ENCODE measurements around the gene SYDE1. TPM values are rescaled to one million over a fixed set of nuclear protein-coding genes. Genes with fewer than 3 reads are reported as not detected.
A peak's percentile ranks its signal among the peaks of the same experiment; 100 is the strongest.

SYDE1 gene
- total and polyA plus RNA-seq, 12 donors: 9.4 to 17.1 (median 12.8) TPM

DNA sequence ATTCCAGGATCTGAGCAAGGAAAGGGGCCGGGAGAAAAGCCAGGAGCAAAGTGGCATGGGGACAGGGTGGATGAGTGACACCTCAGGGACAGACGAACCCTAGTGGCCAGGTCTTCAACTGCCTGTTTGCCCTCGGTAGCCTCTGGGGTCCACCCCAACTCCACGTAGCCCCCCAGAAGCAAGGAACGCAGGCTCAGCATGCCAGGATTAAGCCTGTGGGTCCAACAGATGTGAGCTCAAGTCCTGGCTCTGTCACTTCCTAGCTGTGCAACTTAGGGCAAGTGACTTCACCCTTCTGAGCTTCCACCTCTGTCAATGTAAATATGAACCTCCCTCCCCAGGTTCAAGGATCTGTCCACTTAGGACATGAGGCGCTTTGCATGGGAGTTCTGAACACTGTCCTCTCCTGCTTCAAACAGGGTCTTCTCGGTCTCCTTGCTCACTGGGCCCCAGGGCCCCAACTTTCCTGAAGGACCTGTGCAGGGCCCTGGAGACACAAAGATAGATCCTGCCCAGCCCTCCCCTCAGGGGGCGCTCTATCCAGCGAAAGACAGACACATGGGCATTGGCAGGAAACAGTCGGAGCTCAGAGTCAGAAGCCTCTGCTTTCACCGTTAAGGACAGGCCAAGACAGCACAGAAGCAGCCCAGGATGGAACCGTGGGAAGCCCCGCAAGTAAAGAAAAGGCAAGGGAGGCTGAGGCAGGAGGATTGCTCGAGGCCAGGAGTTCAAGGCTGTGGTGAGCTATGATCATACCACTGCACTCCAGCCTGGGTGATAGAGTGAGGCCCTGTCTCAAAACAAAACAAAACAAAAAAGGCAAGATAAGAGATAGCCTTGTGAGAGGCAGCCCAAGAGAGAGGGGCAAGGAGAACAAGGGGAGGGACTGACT lies 13.2 kb downstream of the SYDE1 start:
- Histone ChIP-seq H3K4me3 (no peak overlapping the region), H3K27me3 (no peaks in the 10 kb centered on the region), H3K27ac (no peak overlapping the region), H3K36me3 (peaks cover 0 to 81% (median 61%) of the 10 kb centered on the region in 9 donors), H3K4me1 (peaks cover 3 to 39% (median 26%) of the 10 kb centered on the region in 9 donors), H3K9me3 (no peaks in the 10 kb centered on the region)
- intact Hi-C loops (cut with DNase I): no loop called here
- DNase-seq (no peak), ATAC-seq (no peak)
- 89 to 94% methylated on average over 14 of the region's 14 CpGs for WGBS, 2 donors
- TF ChIP-seq, protein P1, sequence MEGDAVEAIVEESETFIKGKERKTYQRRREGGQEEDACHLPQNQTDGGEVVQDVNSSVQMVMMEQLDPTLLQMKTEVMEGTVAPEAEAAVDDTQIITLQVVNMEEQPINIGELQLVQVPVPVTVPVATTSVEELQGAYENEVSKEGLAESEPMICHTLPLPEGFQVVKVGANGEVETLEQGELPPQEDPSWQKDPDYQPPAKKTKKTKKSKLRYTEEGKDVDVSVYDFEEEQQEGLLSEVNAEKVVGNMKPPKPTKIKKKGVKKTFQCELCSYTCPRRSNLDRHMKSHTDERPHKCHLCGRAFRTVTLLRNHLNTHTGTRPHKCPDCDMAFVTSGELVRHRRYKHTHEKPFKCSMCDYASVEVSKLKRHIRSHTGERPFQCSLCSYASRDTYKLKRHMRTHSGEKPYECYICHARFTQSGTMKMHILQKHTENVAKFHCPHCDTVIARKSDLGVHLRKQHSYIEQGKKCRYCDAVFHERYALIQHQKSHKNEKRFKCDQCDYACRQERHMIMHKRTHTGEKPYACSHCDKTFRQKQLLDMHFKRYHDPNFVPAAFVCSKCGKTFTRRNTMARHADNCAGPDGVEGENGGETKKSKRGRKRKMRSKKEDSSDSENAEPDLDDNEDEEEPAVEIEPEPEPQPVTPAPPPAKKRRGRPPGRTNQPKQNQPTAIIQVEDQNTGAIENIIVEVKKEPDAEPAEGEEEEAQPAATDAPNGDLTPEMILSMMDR (IDR thresholded peaks at IDR 0.05): no peak

DNA sequence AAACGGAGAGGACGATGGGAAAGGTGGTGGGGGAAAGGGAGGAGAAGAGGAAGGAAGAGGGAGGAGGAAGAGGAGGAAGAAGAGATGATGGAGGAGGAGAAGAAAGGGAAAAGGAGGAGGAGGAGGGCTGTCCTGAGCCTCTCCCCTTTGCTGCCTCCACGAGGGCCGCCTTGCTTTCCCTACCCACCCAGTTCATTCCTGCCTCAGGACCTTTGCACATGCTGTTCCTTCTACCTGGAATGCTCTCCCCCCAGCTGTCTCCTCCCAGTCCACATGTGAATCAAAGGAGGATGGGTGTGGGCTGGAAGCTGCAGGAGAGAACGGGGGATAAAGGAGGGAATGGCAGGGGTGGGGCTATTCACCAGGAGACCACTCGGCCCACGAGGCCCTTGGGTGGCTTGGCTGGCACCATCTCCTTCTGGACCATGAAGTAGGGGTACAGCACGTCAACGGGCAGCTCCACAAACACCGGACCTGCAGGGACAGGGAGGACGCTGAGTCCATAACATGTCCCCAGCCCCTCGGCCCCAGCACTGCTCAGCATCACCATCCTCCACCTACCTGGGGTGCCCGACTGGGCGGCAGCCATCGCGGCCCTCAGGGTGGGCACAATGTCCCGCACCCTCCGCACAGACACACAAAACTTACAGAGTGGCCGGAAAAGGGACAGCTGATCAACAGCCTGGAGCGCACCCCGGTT lies 15.3 kb downstream of the SYDE1 start:
- intact Hi-C loops (cut with DNase I): no loop called here
- DNase-seq: no peak
- ATAC-seq: no peak
- Histone ChIP-seq H3K4me1 (peaks cover 0 to 33% (median 22%) of the 10 kb centered on the region in 9 donors), H3K27me3 (no peaks in the 10 kb centered on the region), H3K9me3 (no peaks in the 10 kb centered on the region), H3K27ac (peak overlapping the region in 5 of 10 donors; percentile 62 to 96 (median 77)), H3K36me3 (peaks cover 0 to 60% (median 44%) of the 10 kb centered on the region in 9 donors), H3K4me3 (no peak overlapping the region)
- WGBS, 2 donors: 95 to 96% methylated on average over 21 of the region's 21 CpGs
- TF ChIP-seq, protein P1 (IDR thresholded peaks at IDR 0.05): no peak

DNA sequence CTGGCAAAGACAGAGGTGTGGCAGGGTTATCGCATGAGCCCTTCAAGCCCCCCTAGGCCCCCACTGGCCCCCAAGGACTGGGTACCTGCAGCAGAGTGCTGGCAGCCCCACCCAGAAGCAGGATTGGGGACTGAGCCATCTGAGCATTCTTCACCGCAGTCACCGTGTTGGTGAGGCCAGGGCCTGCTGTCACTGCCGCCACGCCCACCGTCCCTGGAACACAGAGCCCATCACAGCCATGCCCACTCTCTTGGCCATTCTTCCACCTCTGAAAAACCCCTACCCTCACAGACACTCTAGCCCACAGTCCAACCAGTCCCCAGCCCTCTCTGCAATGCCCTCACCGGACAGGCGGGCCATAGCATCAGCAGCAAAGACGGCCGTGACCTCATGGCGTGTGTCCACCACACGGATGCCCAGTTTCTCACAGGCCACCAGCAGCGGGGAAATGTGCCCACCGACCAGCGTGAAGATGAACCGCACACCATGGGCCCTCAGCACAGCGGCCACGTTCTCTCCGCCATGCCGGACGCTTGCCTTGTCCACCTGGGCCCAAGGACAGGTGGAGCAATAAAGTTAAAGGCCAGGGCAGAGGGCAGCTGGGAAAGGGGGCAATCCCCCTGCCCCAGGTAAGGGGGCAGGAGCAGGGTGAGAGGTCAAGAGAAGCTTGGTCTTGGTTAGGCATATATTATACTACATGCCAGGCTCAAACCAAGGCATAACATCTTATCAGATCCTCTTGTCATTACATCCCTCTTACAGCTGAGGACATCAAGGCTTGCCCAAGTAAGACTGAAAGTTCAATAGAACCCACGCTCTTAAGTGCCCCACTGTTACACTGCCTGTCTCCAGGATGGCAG lies 16.1 kb downstream of the SYDE1 start:
- H3K36me3 ChIP-seq: peaks cover 0 to 53% (median 36%) of the 10 kb centered on the region in 9 donors
- DNase-seq (no peak), ATAC-seq (no peak)
- H3K27me3 ChIP-seq: no peaks in the 10 kb centered on the region
- peak overlapping the region in 9 of 10 donors; percentile 20 to 98 (median 77) for H3K27ac ChIP-seq
- H3K4me1 ChIP-seq: peaks cover 0 to 33% (median 22%) of the 10 kb centered on the region in 9 donors
- H3K9me3 ChIP-seq: no peaks in the 10 kb centered on the region
- intact Hi-C loops (cut with DNase I): no loop called here
- TF ChIP-seq, protein P1 (IDR thresholded peaks at IDR 0.05): no peak
- WGBS, 2 donors: 87 to 92% methylated on average over 22 of the region's 22 CpGs
- H3K4me3 ChIP-seq: peak overlapping the region in 3 of 10 donors; percentile 7 to 88 (median 21)
